ENCODE data around the gene DNAJB7.
"Not testable (repeated sequence)": the region's sequence is repeated elsewhere in the genome, so short reads cannot be mapped to it uniquely, and the experiment has no call there.

The DNAJB7 gene

DNA sequence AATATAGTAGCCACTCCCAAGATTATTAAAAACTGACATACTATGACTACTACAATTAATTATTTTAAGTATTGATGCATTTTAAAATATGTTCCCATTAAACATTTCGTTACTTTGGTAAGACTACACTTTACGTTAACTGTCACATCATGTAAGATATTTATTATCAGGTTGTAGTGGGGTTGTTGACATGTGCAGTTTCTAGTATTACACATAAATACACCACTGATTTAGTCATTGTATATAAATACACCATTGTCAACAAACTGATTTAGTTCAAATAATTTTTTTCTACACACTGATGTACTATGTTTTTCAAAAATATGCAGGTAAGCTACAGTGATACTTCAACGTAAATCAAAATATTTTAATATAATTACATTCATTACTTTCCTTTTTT is 17.0 kb downstream of the DNAJB7 start:
- DNase-seq (ENCODE audit: low read depth), result no peak

DNA sequence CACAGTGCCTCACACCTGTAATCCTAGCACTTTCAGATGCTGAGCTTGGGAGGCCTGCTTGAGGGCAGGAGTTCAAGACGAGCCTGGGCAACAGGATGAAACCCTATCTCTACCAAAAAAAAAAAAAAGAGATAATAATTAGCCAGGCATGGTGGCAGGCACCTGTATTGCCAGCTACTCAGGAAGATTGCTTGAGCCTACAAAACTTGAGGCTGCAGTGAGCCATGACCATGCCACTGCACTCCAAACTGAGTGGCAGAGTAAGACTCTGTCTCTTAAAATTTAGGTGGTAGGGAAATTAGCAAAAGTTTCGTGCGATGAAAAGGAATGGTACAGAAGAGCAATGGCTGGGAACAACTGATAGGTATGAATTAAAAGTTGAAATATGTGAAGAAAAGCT is 23.4 kb downstream of the DNAJB7 start:
- DNase-seq (ENCODE audit: low read depth), result no peak

DNA sequence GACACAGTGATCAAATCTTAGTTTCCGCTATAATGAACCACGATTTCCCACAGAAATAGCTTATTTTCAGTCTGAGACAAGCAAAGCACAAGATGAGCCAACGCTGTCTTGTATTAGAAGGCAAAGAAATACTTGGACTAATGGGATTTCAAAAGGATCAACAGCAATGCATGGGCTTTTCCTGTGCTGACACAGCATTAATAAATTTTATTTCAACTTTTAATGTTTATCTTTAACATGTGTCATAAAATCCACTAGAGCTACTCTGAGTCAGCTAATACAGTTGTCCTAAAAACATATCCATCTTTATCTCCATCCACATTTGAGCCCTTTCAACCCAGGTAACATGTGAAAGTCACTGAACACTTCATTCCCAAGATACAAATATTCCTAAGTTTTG is 27.3 kb downstream of the DNAJB7 start:
- no peak for DNase-seq (ENCODE audit: low read depth)

DNA sequence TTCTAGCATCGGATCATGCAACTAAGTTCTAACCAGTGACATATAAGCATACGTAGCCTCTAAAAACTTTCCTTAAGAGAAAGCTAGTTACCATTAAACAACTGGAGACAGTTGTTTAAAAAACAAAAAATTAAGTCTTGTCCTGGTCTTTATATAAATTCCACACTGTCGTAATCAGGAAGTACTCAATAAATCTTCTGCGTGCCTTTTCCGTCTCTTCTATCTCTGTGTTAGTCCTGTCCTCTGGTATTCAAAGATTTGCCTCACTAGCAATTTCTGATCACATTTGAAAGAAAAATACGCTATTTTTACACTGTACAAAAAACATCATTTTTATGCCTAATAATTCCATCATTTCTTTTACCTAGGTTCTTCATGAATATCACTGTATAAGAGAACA is 32.8 kb downstream of the DNAJB7 start:
- no peak for DNase-seq (ENCODE audit: low read depth)

DNA sequence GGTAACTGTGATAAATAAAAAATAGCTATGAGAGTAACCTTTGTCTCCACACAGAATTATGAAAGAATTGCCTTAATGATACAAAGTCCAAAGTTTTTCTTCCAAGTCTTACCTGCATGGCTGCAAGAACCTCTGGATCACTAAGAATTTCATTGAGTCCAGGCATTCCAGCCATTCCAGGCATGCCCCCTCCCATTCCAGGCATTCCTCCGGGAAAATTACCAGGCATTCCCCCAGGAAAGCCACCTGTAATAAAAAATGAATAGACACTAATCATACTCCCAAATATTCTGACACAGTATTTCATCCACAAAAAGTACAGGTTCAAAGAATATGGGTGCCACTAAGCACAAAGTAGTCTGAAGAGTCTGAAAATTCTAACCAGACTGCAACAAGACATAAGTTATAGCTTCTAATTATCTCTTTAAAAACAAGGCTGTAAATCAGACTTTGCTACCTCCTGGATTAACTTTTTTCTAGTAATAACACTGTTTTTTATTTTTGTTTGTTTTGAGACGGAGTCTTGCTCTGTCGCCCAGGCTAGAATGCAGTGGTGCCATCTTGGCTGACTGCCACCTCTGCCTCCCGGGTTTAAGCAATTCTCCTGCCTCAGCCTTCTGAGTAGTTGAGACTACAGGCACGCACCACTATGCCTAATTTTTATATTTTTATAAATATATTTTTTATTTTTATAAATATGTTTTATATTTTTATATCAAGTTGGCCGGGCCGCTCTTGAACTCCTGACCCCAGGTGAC is 34.8 kb downstream of the DNAJB7 start:
- no peak for DNase-seq (ENCODE audit: low read depth)

DNA sequence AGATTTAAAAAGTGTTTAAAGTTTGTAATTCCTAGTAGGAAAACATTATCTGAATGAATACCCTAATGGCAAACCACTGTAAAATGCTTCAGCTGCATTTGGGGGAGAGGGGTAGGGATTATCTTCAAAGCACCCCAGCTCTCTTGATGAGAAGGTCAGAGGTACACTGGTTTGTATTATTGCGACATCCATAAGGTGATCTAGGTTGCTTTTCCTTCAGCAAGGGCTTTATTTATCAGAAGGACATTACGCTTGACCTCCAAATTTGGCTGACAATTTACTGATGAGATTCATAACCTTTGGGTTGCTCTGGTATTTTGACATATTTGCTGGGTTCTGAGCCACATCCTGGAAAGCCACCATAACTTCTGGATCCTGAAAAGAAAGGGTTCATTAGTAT is 35.6 kb downstream of the DNAJB7 start:
- DNase-seq (ENCODE audit: low read depth), result not testable (repeated sequence)

DNA sequence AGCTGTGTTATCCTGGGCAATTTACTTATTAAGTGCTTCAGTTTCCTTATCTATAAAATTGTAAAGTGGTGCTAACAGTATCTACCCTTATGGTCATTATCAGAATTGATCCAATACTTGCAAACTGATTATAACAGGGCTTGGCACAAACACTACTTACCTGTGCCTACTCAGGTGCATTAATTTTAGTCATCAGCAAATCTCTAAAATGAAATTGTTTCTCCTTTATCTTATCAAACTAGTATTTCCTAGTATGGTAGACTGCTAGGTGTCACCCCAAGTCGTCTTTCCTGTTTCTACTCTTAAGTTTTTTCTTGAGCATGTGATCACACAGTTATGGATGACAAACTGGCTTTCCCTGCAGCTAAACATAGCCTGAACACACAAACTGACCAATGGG is 38.5 kb downstream of the DNAJB7 start:
- DNase-seq (ENCODE audit: low read depth), result no peak

DNA sequence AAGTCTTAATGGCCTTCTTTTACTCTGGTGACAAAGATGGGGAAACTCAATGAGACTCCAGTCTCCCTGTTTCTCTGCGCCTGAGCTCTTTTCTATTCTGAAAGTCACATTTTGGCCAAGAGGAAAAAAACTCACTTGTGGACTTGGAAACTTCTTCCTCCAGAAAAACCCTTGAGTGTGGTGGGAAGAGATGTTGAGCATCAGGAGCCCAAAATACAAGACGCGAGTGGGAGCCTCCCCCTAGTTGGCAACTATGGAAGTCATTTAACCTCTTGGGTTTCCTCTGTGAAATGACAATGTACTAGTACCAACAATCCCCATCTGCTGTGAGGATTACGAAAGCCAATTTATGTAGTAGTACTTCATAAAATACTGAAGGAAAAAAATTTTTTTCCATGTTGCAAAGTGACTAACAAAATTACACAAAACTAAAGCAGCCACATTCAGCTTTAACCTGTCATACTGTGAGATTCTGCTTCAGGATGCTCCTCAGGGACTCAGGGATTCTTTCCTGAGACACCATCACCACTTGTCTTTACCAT is 42.2 kb downstream of the DNAJB7 start:
- no peak for DNase-seq (ENCODE audit: low read depth)

DNA sequence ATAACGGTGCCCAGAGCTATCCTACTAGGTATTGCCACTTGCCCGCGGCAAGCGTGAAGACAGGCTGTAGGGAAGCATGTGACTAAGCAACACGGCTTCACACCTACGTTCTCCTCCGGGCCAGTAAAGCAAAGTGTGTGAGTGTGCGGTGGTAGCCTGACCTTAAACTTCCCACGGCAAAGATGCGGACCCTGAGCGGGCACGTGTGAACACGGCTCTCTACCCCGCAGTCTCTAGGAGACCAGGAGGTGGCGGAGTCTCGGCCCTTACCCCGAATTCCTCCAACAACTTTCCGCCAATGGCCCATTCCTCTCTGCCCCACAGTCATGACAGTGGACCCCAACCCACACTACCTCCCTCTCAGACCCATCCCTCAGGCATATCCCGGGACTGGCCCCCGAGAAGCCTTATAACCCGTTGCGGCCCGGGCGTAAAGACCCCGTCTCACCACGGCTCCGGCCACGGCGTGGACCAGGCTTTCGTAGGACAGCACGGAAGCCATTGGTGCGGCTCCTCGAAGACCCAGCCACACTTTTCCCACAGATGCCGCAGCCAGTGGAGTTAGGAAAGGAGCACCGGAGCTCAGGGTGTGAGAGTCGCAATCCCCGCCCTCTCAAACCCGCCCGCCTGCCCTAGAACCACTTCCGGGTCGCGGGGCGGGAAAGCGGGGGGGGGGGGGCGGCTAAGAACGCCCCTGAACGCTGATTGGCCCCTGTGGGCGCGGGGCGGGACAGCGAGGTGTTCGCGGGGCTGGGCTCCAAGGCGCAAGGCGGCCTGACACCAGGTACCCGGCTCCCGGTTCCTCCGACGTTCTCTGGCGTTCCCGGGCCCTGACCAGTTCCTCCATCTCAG is 42.9 kb downstream of the DNAJB7 start, which contains the start of gene SLC25A17:
Gene SLC25A17, minus strand, starts transcription at position 600 of the 852 bp plus-strand sequence. Its CDS starts 98 bp downstream, at position 502.
- peak; percentile 79 for DNase-seq (ENCODE audit: low read depth)

DNA sequence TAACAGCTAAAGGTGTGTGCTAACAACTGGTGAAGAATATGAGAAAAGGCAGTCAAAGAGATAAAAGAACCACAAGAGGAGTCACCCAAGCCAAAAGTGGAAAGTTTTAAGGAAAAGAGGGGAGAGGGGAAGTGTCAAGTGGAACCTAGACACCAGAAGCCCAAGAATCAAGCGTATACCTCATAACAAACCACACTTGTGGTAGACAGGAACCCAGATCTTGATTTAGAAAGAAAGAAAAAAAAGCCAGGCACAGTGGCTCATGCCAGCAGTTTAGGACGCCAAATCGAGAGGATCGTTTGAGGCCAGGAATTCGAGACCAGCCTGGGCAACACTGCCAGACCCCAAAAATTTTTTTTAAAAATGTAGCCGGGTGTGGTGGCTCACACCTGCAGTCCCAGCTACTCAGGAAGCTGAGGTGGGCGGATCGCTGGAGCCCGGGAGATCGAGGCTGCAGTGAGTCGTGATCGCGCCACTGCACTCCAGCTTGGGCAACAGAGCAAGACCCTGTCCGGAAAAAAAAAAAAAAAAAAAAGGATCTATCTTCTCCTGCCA is 43.6 kb downstream of the DNAJB7 start:
- DNase-seq (ENCODE audit: low read depth), result no peak

DNA sequence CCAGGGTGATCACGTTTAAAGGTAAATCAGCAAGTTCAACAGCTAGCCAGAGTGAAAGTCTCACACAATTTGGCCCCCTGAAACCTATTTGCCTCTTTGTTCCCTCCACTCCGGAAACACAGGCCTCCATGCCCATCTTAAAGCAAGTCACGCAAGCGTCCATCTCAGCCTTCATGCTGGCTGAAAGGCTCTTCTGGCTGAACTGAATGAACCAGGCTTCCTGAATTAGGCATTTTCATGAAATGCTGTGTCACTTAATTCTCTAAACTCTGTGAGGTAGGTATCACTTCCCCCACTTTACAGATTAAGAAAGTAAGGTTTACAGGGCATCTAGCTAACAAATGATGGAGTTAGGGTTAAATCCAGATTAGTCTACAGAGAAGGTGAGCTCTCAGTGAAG is 44.2 kb downstream of the DNAJB7 start:
- DNase-seq (ENCODE audit: low read depth), result no peak

DNA sequence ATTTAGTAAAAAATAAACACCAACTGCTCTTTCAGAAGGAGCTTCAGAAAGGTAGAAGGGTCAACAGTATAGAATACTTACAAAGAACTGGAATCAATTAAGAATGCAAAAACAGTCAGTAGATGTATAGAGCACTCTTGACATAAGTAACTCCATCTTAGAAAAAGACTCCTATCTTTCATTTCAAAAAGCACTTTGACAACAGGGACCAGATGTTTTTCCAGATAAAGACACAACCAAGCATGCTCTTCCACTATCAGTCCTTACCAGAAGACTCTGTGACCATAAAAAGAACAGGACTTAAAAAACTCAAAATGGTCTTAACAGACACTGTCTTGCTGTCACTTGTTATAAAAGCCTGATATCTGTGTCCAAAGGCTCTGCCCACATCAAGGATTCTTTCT is 48.0 kb downstream of the DNAJB7 start:
- DNase-seq (ENCODE audit: low read depth), result no peak
